ENCODE results near the gene RNF213.
A peak's percentile ranks its signal among the peaks of the same experiment; 100 is the strongest.

RNF213 gene

GRCh38 chr17:80287806-80288567, 27.3 kb downstream of the RNF213 start:
- DNase-seq (ENCODE audit: low spot score): peak; percentile 33
- TF ChIP-seq CTCF (IDR thresholded peaks at IDR 0.05; ENCODE audit: extremely low read depth, insufficient read depth, missing control alignments): no peak
- in situ Hi-C loops (cut with MboI; ENCODE audit: low pct_unique_long_range_greater_than_20kb, low sequenced_read_pairs, unreplicated experiment): no loop called here

DNA sequence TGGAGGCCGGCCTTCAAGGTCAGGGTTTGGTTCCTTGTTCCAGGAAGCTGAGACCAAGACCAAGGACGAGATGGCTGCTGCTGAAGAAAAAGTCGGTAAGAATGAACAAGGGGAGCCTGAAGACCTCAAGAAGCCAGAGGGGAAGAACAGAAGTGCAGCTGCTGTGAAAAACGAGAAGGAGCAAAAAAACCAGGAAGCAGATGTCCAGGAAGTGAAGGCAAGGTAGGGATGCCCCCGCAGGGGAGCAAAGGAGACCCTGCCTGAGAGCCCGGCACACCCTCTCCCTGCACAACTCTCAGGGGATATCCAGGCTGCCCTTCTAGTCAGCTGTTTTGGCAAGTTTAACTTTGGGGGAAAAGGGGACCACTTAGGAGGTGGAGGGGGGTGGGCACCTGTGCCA, 29.0 kb downstream of the RNF213 start:
- no peak for DNase-seq (ENCODE audit: low spot score)
- no peak for TF ChIP-seq CTCF (IDR thresholded peaks at IDR 0.05; ENCODE audit: extremely low read depth, insufficient read depth, missing control alignments)
- in situ Hi-C loops (cut with MboI; ENCODE audit: low pct_unique_long_range_greater_than_20kb, low sequenced_read_pairs, unreplicated experiment): no loop called here

DNA sequence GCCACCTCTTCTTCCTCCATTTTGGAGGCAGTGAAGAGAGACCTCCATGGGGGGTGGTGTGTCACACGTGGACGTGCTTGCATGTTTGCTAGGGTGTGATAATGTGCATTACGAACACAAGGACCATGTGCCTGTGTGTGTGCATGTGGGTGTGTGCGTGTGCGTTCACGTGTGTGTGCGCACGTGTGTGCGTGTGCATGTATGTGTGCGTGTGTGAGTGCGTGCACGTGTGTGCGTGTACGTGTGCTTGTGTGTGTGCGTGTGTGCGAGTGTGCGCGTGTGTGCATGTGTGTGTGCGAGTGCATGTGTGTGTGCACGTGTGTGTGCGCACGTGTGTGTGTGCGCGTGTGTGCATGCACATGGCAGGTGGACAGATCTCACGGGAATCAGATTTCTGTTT, 29.5 kb downstream of the RNF213 start:
- no peak for TF ChIP-seq CTCF (IDR thresholded peaks at IDR 0.05; ENCODE audit: extremely low read depth, insufficient read depth, missing control alignments)
- in situ Hi-C loops (cut with MboI; ENCODE audit: low pct_unique_long_range_greater_than_20kb, low sequenced_read_pairs, unreplicated experiment): no loop called here
- DNase-seq (ENCODE audit: low spot score): no peak

GRCh38 chr17:80291260-80291659, 30.6 kb downstream of the RNF213 start:
- TF ChIP-seq CTCF (IDR thresholded peaks at IDR 0.05; ENCODE audit: extremely low read depth, insufficient read depth, missing control alignments): no peak
- in situ Hi-C loops (cut with MboI; ENCODE audit: low pct_unique_long_range_greater_than_20kb, low sequenced_read_pairs, unreplicated experiment): no loop called here
- no peak for DNase-seq (ENCODE audit: low spot score)

GRCh38 chr17:80291691-80292487, 31.2 kb downstream of the RNF213 start:
- TF ChIP-seq CTCF (IDR thresholded peaks at IDR 0.05; ENCODE audit: extremely low read depth, insufficient read depth, missing control alignments): no peak
- no peak for DNase-seq (ENCODE audit: low spot score)
- in situ Hi-C loops (cut with MboI; ENCODE audit: low pct_unique_long_range_greater_than_20kb, low sequenced_read_pairs, unreplicated experiment): no loop called here

DNA sequence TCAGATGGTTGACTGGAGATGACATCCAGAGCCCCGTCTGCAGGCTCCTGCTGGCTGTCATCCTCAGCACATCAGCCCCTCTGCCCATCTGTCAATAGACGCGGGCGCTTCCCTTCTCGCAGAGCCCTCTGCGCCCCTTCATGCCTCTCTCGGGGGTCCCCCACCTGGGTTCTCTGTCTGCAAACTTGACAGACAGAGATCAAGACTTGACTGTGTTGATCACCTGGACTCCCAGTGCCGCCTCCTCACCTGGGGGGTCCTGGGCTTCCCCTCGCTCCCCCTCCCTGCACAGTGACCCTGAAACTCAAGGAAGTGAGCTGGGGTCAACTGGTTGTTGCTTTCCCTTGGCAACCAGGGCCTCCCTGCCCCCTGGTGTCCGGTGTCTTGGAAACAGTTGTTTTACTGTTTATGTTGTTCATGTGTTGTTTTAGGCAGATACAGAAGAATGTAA, 31.9 kb downstream of the RNF213 start:
- DNase-seq (ENCODE audit: low spot score): no peak
- no peak for TF ChIP-seq CTCF (IDR thresholded peaks at IDR 0.05; ENCODE audit: extremely low read depth, insufficient read depth, missing control alignments)
- in situ Hi-C loops (cut with MboI; ENCODE audit: low pct_unique_long_range_greater_than_20kb, low sequenced_read_pairs, unreplicated experiment): no loop called here
